ENCODE measurements around the gene F10.

The F10 gene

GRCh38 chr13:113075711-113076110 lies 46.9 kb upstream of the F10 start:
- H2BK15ac ChIP-seq (ENCODE audit: low read length) = no peak overlapping the region

GRCh38 chr13:113076681-113077401 lies 45.8 kb upstream of the F10 start:
- Histone ChIP-seq H3K14ac (ENCODE audit: low read length) (no peak overlapping the region), H4K8ac (ENCODE audit: low read depth, low read length) (no peak overlapping the region), H3K4me3 (ENCODE audit: low read length in 2 of 2) (no peak overlapping the region), H3K4me1 (ENCODE audit: control insufficient read depth in 2 of 2, insufficient read depth in 1 of 2, low read depth in 1 of 2, low read length in 2 of 2) (no peaks in the 10 kb centered on the region), H2BK12ac (ENCODE audit: low read length) (no peak overlapping the region), H3K9ac (ENCODE audit: low read depth, low read length, poor library complexity) (peak overlapping the region; percentile 30), H4K91ac (ENCODE audit: low read depth, low read length, poor library complexity) (no peak overlapping the region), H3K36me3 (replicated peaks in 1 of 2; ENCODE audit: control insufficient read depth in 2 of 2, insufficient read depth in 2 of 2, low read length in 2 of 2) (peaks cover 32 to 40% of the 10 kb centered on the region in 2 donors), H2BK5ac (ENCODE audit: low read length) (no peak overlapping the region), H3K27ac (replicated peaks; ENCODE audit: low read length) (no peak overlapping the region), H2BK120ac (ENCODE audit: low read depth, low read length) (no peak overlapping the region), H3K27me3 (ENCODE audit: control insufficient read depth in 3 of 3, insufficient read depth in 3 of 3, low read depth in 1 of 3, low read length in 3 of 3) (no peaks in the 10 kb centered on the region), H3K18ac (ENCODE audit: low read length) (peak overlapping the region; percentile 28), H3K23ac (ENCODE audit: low read depth, low read length, poor library complexity) (no peak overlapping the region), H3K4me2 (ENCODE audit: insufficient read depth, low read length, poor library complexity, severe bottlenecking) (no peak overlapping the region), H3K79me1 (ENCODE audit: low read depth, low read length) (peaks cover 6% of the 10 kb centered on the region), H2BK15ac (ENCODE audit: low read length) (no peak overlapping the region), H3K4ac (ENCODE audit: low read length) (no peak overlapping the region), H3K9me3 (replicated peaks in 1 of 2; ENCODE audit: control insufficient read depth in 2 of 2, insufficient read depth in 1 of 2, low read depth in 1 of 2, low read length in 2 of 2) (peaks cover 0 to 3% of the 10 kb centered on the region in 2 donors), H2AFZ (ENCODE audit: low read length) (no peak overlapping the region), H2AK5ac (ENCODE audit: low read depth, low read length) (no peak overlapping the region)
- DNase-seq (ENCODE audit: low spot score) = no peak
- WGBS, 2 donors (ENCODE audit: extremely low coverage in 2 of 2, insufficient read length in 2 of 2, insufficient replicate concordance in 1 of 2) = no CpG with 5 or more reads among the region's 39 CpGs

More at GRCh38 chr13:113075711-113076110, 46.9 kb upstream of the F10 start:
- no peak overlapping the region for H2BK5ac ChIP-seq (ENCODE audit: low read length)
- no peaks in the 10 kb centered on the region for H3K4me1 ChIP-seq (ENCODE audit: control insufficient read depth in 2 of 2, insufficient read depth in 1 of 2, low read depth in 1 of 2, low read length in 2 of 2)
- no peaks in the 10 kb centered on the region for H3K27me3 ChIP-seq (ENCODE audit: control insufficient read depth in 3 of 3, insufficient read depth in 3 of 3, low read depth in 1 of 3, low read length in 3 of 3)
- H4K8ac ChIP-seq (ENCODE audit: low read depth, low read length) = no peak overlapping the region
- H3K79me1 ChIP-seq (ENCODE audit: low read depth, low read length) = peaks cover 6% of the 10 kb centered on the region
- no peak overlapping the region for H2AK5ac ChIP-seq (ENCODE audit: low read depth, low read length)
- H2BK120ac ChIP-seq (ENCODE audit: low read depth, low read length) = no peak overlapping the region
- H2BK12ac ChIP-seq (ENCODE audit: low read length) = no peak overlapping the region
- H3K14ac ChIP-seq (ENCODE audit: low read length) = no peak overlapping the region
- peak overlapping the region in 1 of 2 donors; percentile 1 for H3K4me3 ChIP-seq (ENCODE audit: low read length in 2 of 2)
- no peak overlapping the region for H3K4ac ChIP-seq (ENCODE audit: low read length)
- WGBS, 2 donors (ENCODE audit: extremely low coverage in 2 of 2, insufficient read length in 2 of 2, insufficient replicate concordance in 1 of 2) = no CpG with 5 or more reads among the region's 17 CpGs
- peaks cover 30 to 43% of the 10 kb centered on the region in 2 donors for H3K36me3 ChIP-seq (replicated peaks in 1 of 2; ENCODE audit: control insufficient read depth in 2 of 2, insufficient read depth in 2 of 2, low read length in 2 of 2)
- no peak overlapping the region for H3K4me2 ChIP-seq (ENCODE audit: insufficient read depth, low read length, poor library complexity, severe bottlenecking)
- no peak for DNase-seq (ENCODE audit: low spot score)
- no peak overlapping the region for H3K9ac ChIP-seq (ENCODE audit: low read depth, low read length, poor library complexity)
- peaks cover 0 to 5% of the 10 kb centered on the region in 2 donors for H3K9me3 ChIP-seq (replicated peaks in 1 of 2; ENCODE audit: control insufficient read depth in 2 of 2, insufficient read depth in 1 of 2, low read depth in 1 of 2, low read length in 2 of 2)
- H4K91ac ChIP-seq (ENCODE audit: low read depth, low read length, poor library complexity) = no peak overlapping the region
- no peak overlapping the region for H3K23ac ChIP-seq (ENCODE audit: low read depth, low read length, poor library complexity)
- H3K18ac ChIP-seq (ENCODE audit: low read length) = no peak overlapping the region
- no peak overlapping the region for H2AFZ ChIP-seq (ENCODE audit: low read length)
- H3K27ac ChIP-seq (replicated peaks; ENCODE audit: low read length) = no peak overlapping the region

- no peak overlapping the region for H3K4ac ChIP-seq (ENCODE audit: low read length)
- peaks cover 33 to 40% of the 10 kb centered on the region in 2 donors for H3K36me3 ChIP-seq (replicated peaks in 1 of 2; ENCODE audit: control insufficient read depth in 2 of 2, insufficient read depth in 2 of 2, low read length in 2 of 2)
- H3K4me2 ChIP-seq (ENCODE audit: insufficient read depth, low read length, poor library complexity, severe bottlenecking) = no peak overlapping the region
- H3K9ac ChIP-seq (ENCODE audit: low read depth, low read length, poor library complexity) = no peak overlapping the region
- H3K4me1 ChIP-seq (ENCODE audit: control insufficient read depth in 2 of 2, insufficient read depth in 1 of 2, low read depth in 1 of 2, low read length in 2 of 2) = no peaks in the 10 kb centered on the region
- no peak overlapping the region for H2BK5ac ChIP-seq (ENCODE audit: low read length)
- H3K27me3 ChIP-seq (ENCODE audit: control insufficient read depth in 3 of 3, insufficient read depth in 3 of 3, low read depth in 1 of 3, low read length in 3 of 3) = no peaks in the 10 kb centered on the region
- H3K14ac ChIP-seq (ENCODE audit: low read length) = no peak overlapping the region
- WGBS, 2 donors (ENCODE audit: extremely low coverage in 2 of 2, insufficient read length in 2 of 2, insufficient replicate concordance in 1 of 2) = no CpG with 5 or more reads among the region's 20 CpGs
- H2BK120ac ChIP-seq (ENCODE audit: low read depth, low read length) = no peak overlapping the region
- no peak overlapping the region for H4K8ac ChIP-seq (ENCODE audit: low read depth, low read length)
- DNase-seq (ENCODE audit: low spot score) = no peak
- H3K79me1 ChIP-seq (ENCODE audit: low read depth, low read length) = peaks cover 6% of the 10 kb centered on the region
- H2AK5ac ChIP-seq (ENCODE audit: low read depth, low read length) = no peak overlapping the region
- H3K9me3 ChIP-seq (replicated peaks in 1 of 2; ENCODE audit: control insufficient read depth in 2 of 2, insufficient read depth in 1 of 2, low read depth in 1 of 2, low read length in 2 of 2) = no peaks in the 10 kb centered on the region
- H3K4me3 ChIP-seq (ENCODE audit: low read length in 2 of 2) = no peak overlapping the region
- H4K91ac ChIP-seq (ENCODE audit: low read depth, low read length, poor library complexity) = no peak overlapping the region
- H3K18ac ChIP-seq (ENCODE audit: low read length) = no peak overlapping the region
- no peak overlapping the region for H2AFZ ChIP-seq (ENCODE audit: low read length)
- H2BK15ac ChIP-seq (ENCODE audit: low read length) = no peak overlapping the region
- H3K23ac ChIP-seq (ENCODE audit: low read depth, low read length, poor library complexity) = no peak overlapping the region
- H2BK12ac ChIP-seq (ENCODE audit: low read length) = no peak overlapping the region
- H3K27ac ChIP-seq (replicated peaks; ENCODE audit: low read length) = no peak overlapping the region
Observed at GRCh38 chr13:113077566-113077952, 45.0 kb upstream of the F10 start.

DNA sequence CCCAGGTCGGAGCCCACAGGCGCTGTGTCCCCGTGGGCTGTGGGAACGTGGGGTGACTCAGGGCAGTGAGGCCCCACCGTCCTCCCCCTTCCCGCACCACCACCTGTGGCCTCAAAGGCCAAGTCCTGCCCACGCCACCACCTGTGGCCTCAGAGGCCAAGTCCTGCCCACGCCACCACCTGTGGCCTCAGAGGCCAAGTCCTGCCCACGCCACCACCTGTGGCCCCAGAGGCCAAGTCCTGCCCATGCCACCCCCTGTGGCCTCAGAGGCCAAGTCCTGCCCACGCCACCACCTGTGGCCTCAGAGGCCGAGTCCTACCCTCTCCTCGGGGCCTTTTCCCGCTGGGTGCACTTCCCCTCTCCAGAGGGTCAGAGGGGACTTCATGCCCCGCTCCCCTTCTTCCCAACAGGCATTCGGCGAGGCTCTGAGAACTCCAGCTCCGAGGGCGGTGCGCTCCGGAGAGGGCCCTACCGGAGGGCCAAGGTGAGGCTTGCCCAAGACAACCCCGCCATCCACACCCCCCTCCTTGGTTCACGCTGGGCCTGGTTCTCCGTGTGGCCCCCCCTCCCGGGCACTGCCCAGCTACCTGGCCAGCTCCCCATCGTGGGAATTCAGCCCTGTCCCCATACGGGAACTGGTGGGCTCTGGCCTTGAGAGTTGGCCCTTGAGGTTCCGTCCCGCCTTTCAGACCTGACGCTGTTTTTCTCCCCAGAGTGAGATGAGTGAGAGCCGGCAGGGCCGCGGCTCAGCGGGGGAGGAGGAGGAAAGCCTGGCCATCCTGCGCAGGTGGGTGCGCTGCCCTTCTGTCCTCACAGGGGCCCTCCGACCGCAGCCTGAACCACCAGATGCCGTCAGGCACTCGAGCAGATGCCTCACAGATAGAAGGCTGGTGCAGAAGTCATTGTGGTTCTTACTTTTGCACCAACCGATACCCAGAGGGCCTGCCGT lies 44.4 kb upstream of the F10 start:
- Histone ChIP-seq H3K9me3 (replicated peaks in 1 of 2; ENCODE audit: control insufficient read depth in 2 of 2, insufficient read depth in 1 of 2, low read depth in 1 of 2, low read length in 2 of 2) (no peaks in the 10 kb centered on the region), H3K79me1 (ENCODE audit: low read depth, low read length) (peaks cover 6% of the 10 kb centered on the region), H2BK5ac (ENCODE audit: low read length) (no peak overlapping the region), H4K91ac (ENCODE audit: low read depth, low read length, poor library complexity) (no peak overlapping the region), H3K36me3 (replicated peaks in 1 of 2; ENCODE audit: control insufficient read depth in 2 of 2, insufficient read depth in 2 of 2, low read length in 2 of 2) (peaks cover 32 to 38% of the 10 kb centered on the region in 2 donors), H3K23ac (ENCODE audit: low read depth, low read length, poor library complexity) (no peak overlapping the region), H3K4me2 (ENCODE audit: insufficient read depth, low read length, poor library complexity, severe bottlenecking) (no peak overlapping the region), H2BK12ac (ENCODE audit: low read length) (no peak overlapping the region), H2BK15ac (ENCODE audit: low read length) (no peak overlapping the region), H3K4me3 (ENCODE audit: low read length in 2 of 2) (no peak overlapping the region), H3K27ac (replicated peaks; ENCODE audit: low read length) (no peak overlapping the region), H3K27me3 (ENCODE audit: control insufficient read depth in 3 of 3, insufficient read depth in 3 of 3, low read depth in 1 of 3, low read length in 3 of 3) (no peaks in the 10 kb centered on the region), H3K14ac (ENCODE audit: low read length) (no peak overlapping the region), H2BK120ac (ENCODE audit: low read depth, low read length) (no peak overlapping the region), H3K9ac (ENCODE audit: low read depth, low read length, poor library complexity) (no peak overlapping the region), H3K4ac (ENCODE audit: low read length) (no peak overlapping the region), H3K18ac (ENCODE audit: low read length) (no peak overlapping the region), H2AK5ac (ENCODE audit: low read depth, low read length) (no peak overlapping the region), H2AFZ (ENCODE audit: low read length) (no peak overlapping the region), H4K8ac (ENCODE audit: low read depth, low read length) (no peak overlapping the region), H3K4me1 (ENCODE audit: control insufficient read depth in 2 of 2, insufficient read depth in 1 of 2, low read depth in 1 of 2, low read length in 2 of 2) (no peaks in the 10 kb centered on the region)
- no CpG with 5 or more reads among the region's 42 CpGs for WGBS, 2 donors (ENCODE audit: extremely low coverage in 2 of 2, insufficient read length in 2 of 2, insufficient replicate concordance in 1 of 2)
- DNase-seq (ENCODE audit: low spot score) = no peak
